T-cell (primary cell): Measurements from ENCODE around the gene SAFB2. TPM values are rescaled to one million over a fixed set of nuclear protein-coding genes. Genes with fewer than 3 reads are reported as not detected.

Experiments used
- ATAC-seq, 4 experiments: fragments of 200-7000 bp in 3 of 4; fragments of 150-1000 bp in 1 of 4; cut with Tn5 transposase; replicated peaks in 1 of 4; 1 replicate in 3 of 4; 2 replicates in 1 of 4; pipeline ENCODE4 v1.10.0; 2021; ENCODE audit warnings: moderate library complexity in 3 of 4, mild to moderate bottlenecking in 2 of 4, moderate number of reproducible peaks in 1 of 4
- CTCF ChIA-PET, 2 donors: fragments of 300-600 bp; sonication (Branson Sonifier 250); formaldehyde crosslinking; loops; one replicate each; lab custom pipeline; 2022; ENCODE audit warnings: antibody characterized with exemption in 2 of 2; lab: Charles Lee
- POLR2A ChIA-PET, 2 donors: fragments of 300-600 bp; sonication (Branson Sonifier 250); formaldehyde crosslinking; loops; one replicate each; lab custom pipeline; 2022; ENCODE audit warnings: antibody characterized with exemption in 2 of 2; lab: Charles Lee
- DNase-seq, 35 experiments: peaks; one replicate each; pipeline versions ENCODE4 v3.0.0 to v3.0.0-alpha.2; 2013 to 2023
- H3K27ac ChIP-seq: one replicate; pipeline ENCODE4 v1.5.1; 2013; ENCODE audit warnings: low read length
- H3K27me3 ChIP-seq, 2 experiments: replicated peaks in 1 of 2; 1 replicate in 1 of 2; 2 replicates in 1 of 2; pipeline versions ENCODE4 v1.6.1 to v1.7.0; 2013; ENCODE audit warnings: low read length in 1 of 2, mixed read lengths in 1 of 2; ENCODE audit not compliant: control insufficient read depth in 2 of 2, insufficient read depth in 2 of 2; ENCODE audit errors: extremely low read depth in 1 of 2
- H3K36me3 ChIP-seq, 2 donors: 1 replicate in 1 of 2; 2 replicates in 1 of 2; pipeline versions ENCODE4 v1.6.1 to v1.7.0; 2013; ENCODE audit warnings: low read length in 1 of 2; ENCODE audit not compliant: control insufficient read depth in 2 of 2, insufficient read depth in 1 of 2; ENCODE audit errors: extremely low read depth in 1 of 2
- H3K4me1 ChIP-seq, 2 experiments: 1 replicate in 1 of 2; 2 replicates in 1 of 2; pipeline versions ENCODE4 v1.6.1 to v1.7.0; 2013; ENCODE audit warnings: low read length in 2 of 2, mixed read lengths in 1 of 2; ENCODE audit not compliant: insufficient read depth in 2 of 2, control insufficient read depth in 1 of 2; ENCODE audit errors: extremely low read depth in 1 of 2
- H3K4me3 ChIP-seq, 2 donors: 1 replicate in 1 of 2; 2 replicates in 1 of 2; pipeline versions ENCODE4 v1.5.1 to v1.7.0; 2013; ENCODE audit warnings: mild to moderate bottlenecking in 2 of 2, low read length in 1 of 2, moderate library complexity in 1 of 2; ENCODE audit not compliant: control insufficient read depth in 1 of 2; ENCODE audit errors: extremely low read depth in 1 of 2
- H3K9me3 ChIP-seq: 2 replicates; pipeline ENCODE4 v1.7.0; 2013
- H3K27ac Mint-ChIP-seq, 2 donors: one replicate each; pipeline ENCODE4 v1.8.0; 2020 to 2021; ENCODE audit warnings: mild to moderate bottlenecking in 2 of 2, mixed read lengths in 2 of 2
- H3K27me3 Mint-ChIP-seq, 2 donors: one replicate each; pipeline ENCODE4 v1.8.0; 2021 to 2022; ENCODE audit warnings: mixed read lengths in 2 of 2
- H3K36me3 Mint-ChIP-seq: one replicate; pipeline ENCODE4 v1.8.0; 2021; ENCODE audit warnings: mixed read lengths
- H3K4me1 Mint-ChIP-seq, 3 donors: one replicate each; pipeline ENCODE4 v1.8.0; 2020 to 2022; ENCODE audit warnings: mixed read lengths in 3 of 3, mild to moderate bottlenecking in 1 of 3
- H3K4me3 Mint-ChIP-seq, 3 donors: one replicate each; pipeline ENCODE4 v1.8.0; 2020 to 2022; ENCODE audit warnings: mild to moderate bottlenecking in 3 of 3, mixed read lengths in 3 of 3, moderate library complexity in 3 of 3
- H3K9me3 Mint-ChIP-seq, 3 donors: one replicate each; pipeline ENCODE4 v1.8.0; 2020 to 2022; ENCODE audit warnings: mixed read lengths in 3 of 3
- WGBS: methylation state at CpG from one replicate; pipeline ENCODE4 v1.1.5; 2013; ENCODE audit warnings: missing lambda C conversion rate; ENCODE audit not compliant: insufficient coverage; 5-methylcytosine and 5-hydroxymethylcytosine counted together
- total RNA-seq, 35 experiments: library from RNA in 6 of 35; stranded (reverse) in 6 of 35; fragments of 120-200 nt in 1 of 35; gene quantifications; one replicate each; pipeline versions ENCODE4 v1.2.1 to v1.2.4 and lab custom pipeline; 2013 to 2026

SAFB2 gene
- total RNA-seq, 5 donors from 2014 or later (not counting 1 experiment from before 2014, with no cell fraction given), result 222 to 253 (median 237) TPM

DNA sequence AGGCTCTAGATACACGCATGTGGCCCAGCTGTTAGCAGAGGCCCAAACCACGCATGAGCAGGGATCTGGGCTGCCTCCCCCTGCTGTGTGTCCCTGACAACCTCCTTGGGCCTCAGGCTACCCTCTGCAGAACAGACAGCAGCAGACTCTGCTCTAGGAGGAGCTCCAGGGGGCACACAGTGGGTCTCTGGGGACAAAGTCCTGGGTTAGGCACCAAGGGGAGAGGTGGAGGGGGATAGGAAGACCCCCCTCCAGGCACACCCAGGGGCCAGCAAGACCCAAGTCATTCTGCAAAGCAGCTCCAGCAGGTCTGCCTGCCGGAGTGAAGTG lies 62.8 kb downstream of the SAFB2 start:
- ATAC-seq (no peak), DNase-seq (no peak)
- H3K27ac Mint-ChIP-seq, result no peak overlapping the region
- WGBS, result 51% methylated on average over 3 of the region's 3 CpGs
- Histone ChIP-seq H3K4me1 (no peaks in the 10 kb centered on the region), H3K36me3 (no peaks in the 10 kb centered on the region), H3K27ac (no peak overlapping the region), H3K4me3 (no peak overlapping the region), H3K9me3 (no peaks in the 10 kb centered on the region), H3K27me3 (peaks cover 2 to 54% of the 10 kb centered on the region in 2 experiments)
- H3K36me3 Mint-ChIP-seq, result peaks cover 10% of the 10 kb centered on the region
- no peak overlapping the region for H3K4me3 Mint-ChIP-seq
- POLR2A ChIA-PET, result no interaction called here
- H3K4me1 Mint-ChIP-seq, result no peaks in the 10 kb centered on the region
- peaks cover 32 to 33% of the 10 kb centered on the region in 2 donors for H3K27me3 Mint-ChIP-seq
- H3K9me3 Mint-ChIP-seq, result peaks cover 3 to 5% (median 4%) of the 10 kb centered on the region in 3 donors
- CTCF ChIA-PET, result no interaction called here

DNA sequence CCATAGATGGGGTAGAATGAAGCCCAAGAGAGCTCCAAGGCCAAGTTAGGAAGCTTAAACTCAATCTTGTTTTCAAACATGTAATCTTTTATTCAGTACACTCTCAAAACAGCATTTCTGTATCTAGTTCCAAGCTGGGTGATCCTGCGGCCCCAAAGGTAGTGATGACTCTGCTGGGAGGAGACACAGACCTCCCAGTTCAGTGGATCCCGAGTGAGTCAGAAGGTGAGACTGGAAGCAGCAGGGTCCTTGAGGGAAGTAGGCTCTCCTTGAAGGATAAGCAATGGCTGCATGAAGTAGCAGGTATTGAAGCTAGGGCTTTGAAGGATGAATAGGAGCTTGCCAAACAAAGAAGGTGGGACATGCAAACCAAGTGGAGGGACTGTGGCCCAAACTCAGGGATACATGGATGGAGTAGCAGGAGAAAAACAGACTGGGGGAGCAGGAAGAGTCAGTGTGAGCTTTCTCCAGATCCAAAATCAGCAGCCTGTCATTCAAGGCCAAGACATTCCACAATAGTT lies 64.4 kb downstream of the SAFB2 start:
- no peak overlapping the region for H3K4me3 Mint-ChIP-seq
- POLR2A ChIA-PET, result no interaction called here
- peaks cover 29 to 31% of the 10 kb centered on the region in 2 donors for H3K27me3 Mint-ChIP-seq

DNA sequence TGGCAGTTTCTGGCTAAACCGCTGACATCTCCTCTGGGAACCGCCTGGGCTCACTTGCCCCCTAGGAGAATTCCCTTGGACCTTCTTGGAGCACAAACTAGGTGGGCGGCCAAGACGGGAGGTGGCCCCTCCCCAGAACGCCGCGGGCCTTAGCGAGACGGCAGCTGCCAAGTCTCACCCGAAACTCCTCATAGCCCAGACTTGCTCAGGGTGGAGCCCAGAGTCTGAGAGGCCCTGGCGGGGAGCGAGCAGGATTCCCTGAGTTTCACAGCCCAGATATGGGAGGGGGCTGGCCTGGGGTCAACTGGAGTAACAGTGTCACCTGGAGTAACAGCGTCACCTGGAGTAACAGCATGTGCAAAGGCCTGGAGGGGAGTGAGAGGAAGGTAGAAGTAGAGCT lies 64.9 kb downstream of the SAFB2 start:
- Histone ChIP-seq H3K4me3 (no peak overlapping the region), H3K9me3 (no peaks in the 10 kb centered on the region), H3K27ac (no peak overlapping the region), H3K4me1 (no peaks in the 10 kb centered on the region), H3K36me3 (no peaks in the 10 kb centered on the region), H3K27me3 (peaks cover 2 to 42% of the 10 kb centered on the region in 2 experiments)
- 72% methylated on average over 13 of the region's 13 CpGs for WGBS
- Mint-ChIP-seq H3K9me3 (peaks cover 3 to 5% (median 4%) of the 10 kb centered on the region in 3 donors), H3K27ac (no peak overlapping the region), H3K27me3 (peaks cover 24 to 27% of the 10 kb centered on the region in 2 donors), H3K36me3 (peaks cover 10% of the 10 kb centered on the region), H3K4me1 (no peaks in the 10 kb centered on the region), H3K4me3 (no peak overlapping the region)
- POLR2A ChIA-PET, result no interaction called here
- DNase-seq, result no peak
- no peak for ATAC-seq
- CTCF ChIA-PET, result no interaction called here

More for the DNA sequence above, 64.4 kb downstream of the SAFB2 start:
- DNase-seq, result no peak
- no peaks in the 10 kb centered on the region for H3K36me3 ChIP-seq
- H3K4me3 ChIP-seq, result no peak overlapping the region
- WGBS, result 100% methylated on average over 2 of the region's 2 CpGs
- CTCF ChIA-PET, result no interaction called here
- Mint-ChIP-seq H3K4me1 (no peaks in the 10 kb centered on the region), H3K36me3 (peaks cover 10% of the 10 kb centered on the region), H3K9me3 (peaks cover 3 to 5% (median 4%) of the 10 kb centered on the region in 3 donors), H3K27ac (no peak overlapping the region)
- H3K27ac ChIP-seq, result no peak overlapping the region
- H3K27me3 ChIP-seq, result peaks cover 2 to 46% of the 10 kb centered on the region in 2 experiments
- no peaks in the 10 kb centered on the region for H3K4me1 ChIP-seq
- ATAC-seq, result no peak
- no peaks in the 10 kb centered on the region for H3K9me3 ChIP-seq

DNA sequence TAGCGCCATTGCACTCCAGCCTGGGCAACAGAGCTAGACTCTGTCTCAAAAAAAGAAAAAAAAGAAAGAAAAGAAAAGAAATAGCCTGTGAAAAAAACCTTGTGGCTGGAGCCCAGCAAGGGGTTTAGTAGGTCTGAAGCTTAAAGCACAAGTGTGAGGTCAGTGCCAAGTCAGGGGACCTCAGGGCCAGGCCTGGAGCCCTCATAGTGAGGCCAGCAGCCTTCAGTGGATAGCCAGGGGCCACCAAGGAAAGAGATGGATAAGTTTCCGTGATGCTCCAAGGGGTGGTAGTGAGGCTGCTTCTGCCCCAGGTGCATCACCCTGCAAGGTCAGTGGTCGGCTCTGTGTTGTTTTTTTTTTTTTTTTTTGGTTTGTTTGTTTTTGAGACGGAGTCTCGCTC lies 67.7 kb downstream of the SAFB2 start:
- CTCF ChIA-PET, result no interaction called here
- Histone ChIP-seq H3K27me3 (peaks cover 0 to 16% of the 10 kb centered on the region in 2 experiments), H3K4me3 (no peak overlapping the region), H3K9me3 (no peaks in the 10 kb centered on the region), H3K27ac (no peak overlapping the region), H3K4me1 (no peaks in the 10 kb centered on the region), H3K36me3 (no peaks in the 10 kb centered on the region)
- ATAC-seq (no peak), DNase-seq (no peak)
- Mint-ChIP-seq H3K9me3 (no peaks in the 10 kb centered on the region), H3K27ac (no peak overlapping the region), H3K27me3 (peaks cover 19 to 25% of the 10 kb centered on the region in 2 donors), H3K36me3 (no peaks in the 10 kb centered on the region), H3K4me3 (no peak overlapping the region), H3K4me1 (no peaks in the 10 kb centered on the region)
- 82% methylated on average over 2 of the region's 5 CpGs for WGBS
- POLR2A ChIA-PET, result no interaction called here

DNA sequence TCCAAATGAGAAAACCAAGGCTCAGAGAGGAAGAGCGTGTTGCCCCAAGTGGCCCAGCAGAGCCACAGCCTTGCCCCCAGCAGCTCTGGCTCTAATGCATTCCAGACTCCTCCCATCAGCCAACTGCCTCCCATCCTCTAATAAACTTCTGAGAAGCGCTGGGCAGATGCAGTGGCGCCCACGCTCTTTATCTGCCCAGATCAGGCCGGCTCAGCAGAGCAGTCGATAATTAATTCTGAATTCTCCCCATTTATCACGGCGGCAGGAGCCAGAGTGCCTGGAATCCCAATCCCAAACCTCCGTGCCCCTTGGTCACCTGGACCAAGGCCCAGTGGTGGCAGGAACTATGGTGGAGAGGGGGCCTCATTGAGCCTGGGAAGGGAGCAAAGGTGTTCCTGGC lies 68.7 kb downstream of the SAFB2 start:
- ChIA-PET POLR2A (no interaction called here), CTCF (no interaction called here)
- ATAC-seq, result no peak
- no peaks in the 10 kb centered on the region for H3K9me3 Mint-ChIP-seq
- no peak overlapping the region for H3K27ac Mint-ChIP-seq
- Histone ChIP-seq H3K9me3 (no peaks in the 10 kb centered on the region), H3K4me1 (no peaks in the 10 kb centered on the region), H3K36me3 (no peaks in the 10 kb centered on the region), H3K4me3 (no peak overlapping the region), H3K27me3 (peaks cover 0 to 15% of the 10 kb centered on the region in 2 experiments), H3K27ac (no peak overlapping the region)
- no peak overlapping the region for H3K4me3 Mint-ChIP-seq
- no peaks in the 10 kb centered on the region for H3K36me3 Mint-ChIP-seq
- DNase-seq, result no peak
- H3K4me1 Mint-ChIP-seq, result no peaks in the 10 kb centered on the region
- peaks cover 24 to 27% of the 10 kb centered on the region in 2 donors for H3K27me3 Mint-ChIP-seq
- 87% methylated on average over 3 of the region's 9 CpGs for WGBS

DNA sequence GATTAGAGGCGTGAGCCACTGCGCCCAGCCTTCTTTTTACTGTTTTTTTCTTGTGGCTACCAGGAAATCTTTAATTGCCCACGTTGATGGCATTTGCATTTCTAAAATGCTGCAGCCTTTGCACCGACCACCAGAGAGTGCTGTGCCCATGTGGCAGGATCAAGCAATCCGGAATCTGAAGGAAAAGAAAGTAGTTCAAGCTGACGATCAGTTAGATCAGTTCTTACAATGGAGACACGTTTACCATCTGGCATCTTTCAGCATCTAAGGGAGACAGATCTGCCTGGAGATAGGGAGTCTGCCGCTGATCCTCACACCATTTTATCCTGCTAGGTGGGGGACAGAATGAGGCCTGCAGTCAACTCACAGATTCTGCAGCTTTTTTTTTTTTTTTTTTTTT lies 74.7 kb downstream of the SAFB2 start:
- Mint-ChIP-seq H3K4me1 (no peaks in the 10 kb centered on the region), H3K4me3 (no peak overlapping the region), H3K36me3 (no peaks in the 10 kb centered on the region), H3K9me3 (no peaks in the 10 kb centered on the region), H3K27me3 (peaks cover 14 to 16% of the 10 kb centered on the region in 2 donors), H3K27ac (no peak overlapping the region)
- Histone ChIP-seq H3K27ac (no peak overlapping the region), H3K4me3 (no peak overlapping the region), H3K9me3 (no peaks in the 10 kb centered on the region), H3K36me3 (no peaks in the 10 kb centered on the region), H3K4me1 (no peaks in the 10 kb centered on the region), H3K27me3 (peaks cover 0 to 6% of the 10 kb centered on the region in 2 experiments)
- CTCF ChIA-PET, result no interaction called here
- ATAC-seq (no peak), DNase-seq (peak in 6 of 35 experiments; percentile 3 to 35 (median 9))
- POLR2A ChIA-PET, result interaction anchor here in 1 of 2 donors (0.6 kb wide), 1 partner anchor 280 kb away, joined by 4 read pairs; no protein-coding TSS in a partner anchor
- WGBS, result 35% methylated on average over 2 of the region's 8 CpGs
